Mesenchymal stem cell (in vitro differentiated cells and primary cell): ENCODE data around the gene ROPN1L.
"Not testable (repeated sequence)": the region's sequence is repeated elsewhere in the genome, so short reads cannot be mapped to it uniquely, and the experiment has no call there.

ENCODE experiments used
- DNase-seq: peaks from one replicate; pipeline ENCODE4 v3.0.0-alpha.2; 2013
- H2AFZ ChIP-seq: one replicate; pipeline ENCODE4 v1.6.1; 2013; ENCODE audit warnings: low read depth, mild to moderate bottlenecking, control low read depth, inconsistent platforms, low read length, moderate library complexity
- H2AK5ac ChIP-seq: 2 replicates; pipeline ENCODE4 v1.6.1; 2013; ENCODE audit warnings: low read length, moderate library complexity, mild to moderate bottlenecking, inconsistent platforms; ENCODE audit not compliant: severe bottlenecking
- H2BK120ac ChIP-seq: one replicate; pipeline ENCODE4 v1.6.1; 2013; ENCODE audit warnings: low read depth, mild to moderate bottlenecking, inconsistent platforms, low read length, moderate library complexity
- H2BK12ac ChIP-seq, 2 experiments: one replicate each; pipeline ENCODE4 v1.6.1; 2013; ENCODE audit warnings: inconsistent platforms in 2 of 2, low read length in 2 of 2, mild to moderate bottlenecking in 2 of 2, moderate library complexity in 2 of 2, control low read depth in 1 of 2
- H2BK15ac ChIP-seq: one replicate; pipeline ENCODE4 v1.6.1; 2013; ENCODE audit warnings: mild to moderate bottlenecking, low read depth, inconsistent platforms; ENCODE audit not compliant: poor library complexity, severe bottlenecking
- H2BK5ac ChIP-seq: 2 replicates; pipeline ENCODE4 v1.6.1; 2013; ENCODE audit warnings: low read depth, mild to moderate bottlenecking, low read length, control low read depth, inconsistent platforms; ENCODE audit not compliant: poor library complexity, severe bottlenecking
- H3K14ac ChIP-seq, 2 experiments: one replicate each; pipeline ENCODE4 v1.6.1; 2013; ENCODE audit warnings: inconsistent platforms in 2 of 2, low read length in 2 of 2, control low read depth in 1 of 2, mild to moderate bottlenecking in 1 of 2, moderate library complexity in 1 of 2
- H3K18ac ChIP-seq, 2 experiments: one replicate each; pipeline ENCODE4 v1.6.1; 2013; ENCODE audit warnings: inconsistent platforms in 2 of 2, low read length in 2 of 2, control low read depth in 1 of 2, low read depth in 1 of 2, mild to moderate bottlenecking in 1 of 2
- H3K23ac ChIP-seq, 2 experiments: one replicate each; pipeline ENCODE4 v1.6.1; 2013; ENCODE audit warnings: inconsistent platforms in 2 of 2, low read length in 2 of 2, mild to moderate bottlenecking in 2 of 2, moderate library complexity in 2 of 2, control low read depth in 1 of 2
- H3K27ac ChIP-seq: 2 replicates; pipeline ENCODE4 v1.5.1; 2013; ENCODE audit warnings: mild to moderate bottlenecking, moderate library complexity, low read length, control low read depth, inconsistent platforms; ENCODE audit not compliant: poor library complexity, severe bottlenecking
- H3K27me3 ChIP-seq, 2 experiments: 2 replicates each; pipeline versions ENCODE4 v1.6.1 to v1.7.0; 2013; ENCODE audit warnings: low read length in 2 of 2, mild to moderate bottlenecking in 2 of 2, moderate library complexity in 2 of 2, control low read depth in 1 of 2, inconsistent platforms in 1 of 2; ENCODE audit not compliant: control insufficient read depth in 1 of 2, insufficient read depth in 1 of 2
- H3K36me3 ChIP-seq, 2 experiments: 2 replicates each; pipeline versions ENCODE4 v1.6.1 to v1.7.0; 2013; ENCODE audit warnings: low read length in 2 of 2, control low read depth in 1 of 2, inconsistent platforms in 1 of 2, low read depth in 1 of 2, mild to moderate bottlenecking in 1 of 2; ENCODE audit not compliant: insufficient read depth in 2 of 2, control insufficient read depth in 1 of 2
- H3K4ac ChIP-seq, 2 experiments: one replicate each; pipeline ENCODE4 v1.6.1; 2013; ENCODE audit warnings: inconsistent platforms in 2 of 2, low read length in 2 of 2, mild to moderate bottlenecking in 2 of 2, moderate library complexity in 2 of 2, control low read depth in 1 of 2, low read depth in 1 of 2
- H3K4me1 ChIP-seq: 2 replicates; pipeline ENCODE4 v1.6.1; 2013; ENCODE audit warnings: low read depth, low read length, control low read depth; ENCODE audit not compliant: control insufficient read depth, insufficient read depth
- H3K4me2 ChIP-seq: 2 replicates; pipeline ENCODE4 v1.6.1; 2013; ENCODE audit warnings: low read length, mild to moderate bottlenecking, inconsistent platforms; ENCODE audit not compliant: poor library complexity, severe bottlenecking
- H3K4me3 ChIP-seq, 2 experiments: 2 replicates each; pipeline versions ENCODE4 v1.5.1 to v1.7.0; 2013; ENCODE audit warnings: low read length in 2 of 2, mild to moderate bottlenecking in 2 of 2, control low read depth in 1 of 2, low read depth in 1 of 2; ENCODE audit not compliant: insufficient read depth in 1 of 2
- H3K79me1 ChIP-seq: replicated peaks from 2 replicates; pipeline ENCODE4 v1.6.1; 2013; ENCODE audit warnings: mild to moderate bottlenecking, control low read depth, low read length, inconsistent platforms; ENCODE audit not compliant: poor library complexity, severe bottlenecking
- H3K9ac ChIP-seq: 2 replicates; pipeline ENCODE4 v1.7.0; 2013; ENCODE audit warnings: mild to moderate bottlenecking, low read length, moderate library complexity
- H3K9me3 ChIP-seq: 2 replicates; pipeline ENCODE4 v1.7.0; 2013; ENCODE audit warnings: mild to moderate bottlenecking, low read length; ENCODE audit not compliant: control insufficient read depth
- H4K8ac ChIP-seq: one replicate; pipeline ENCODE4 v1.6.1; 2013; ENCODE audit warnings: inconsistent platforms, mild to moderate bottlenecking, low read length, moderate library complexity
- H4K91ac ChIP-seq: one replicate; pipeline ENCODE4 v1.6.1; 2013; ENCODE audit warnings: mild to moderate bottlenecking, low read length, inconsistent platforms
- WGBS: methylation state at CpG from one replicate; pipeline ENCODE4 v1.1.7; 2013; ENCODE audit warnings: mixed read lengths; 5-methylcytosine and 5-hydroxymethylcytosine counted together

Gene ROPN1L

GRCh38 chr5:10491673-10492026 lies 50.0 kb downstream of the ROPN1L start:
- 95% methylated on average over 9 of the region's 9 CpGs for WGBS
- H3K23ac ChIP-seq, result no peak overlapping the region
- H3K79me1 ChIP-seq, result no peaks in the 10 kb centered on the region
- no peak overlapping the region for H3K27ac ChIP-seq
- no peak overlapping the region for H2AFZ ChIP-seq
- H3K14ac ChIP-seq, result no peak overlapping the region
- no peak overlapping the region for H2BK12ac ChIP-seq
- no peak overlapping the region for H3K9ac ChIP-seq
- H3K4me2 ChIP-seq, result no peak overlapping the region
- H3K4me3 ChIP-seq, result no peak overlapping the region
- no peak overlapping the region for H2BK15ac ChIP-seq
- H3K4ac ChIP-seq, result no peak overlapping the region
- H4K91ac ChIP-seq, result no peak overlapping the region
- H3K18ac ChIP-seq, result no peak overlapping the region
- no peaks in the 10 kb centered on the region for H3K36me3 ChIP-seq
- peaks cover 0 to 10% of the 10 kb centered on the region in 2 experiments for H3K27me3 ChIP-seq
- no peaks in the 10 kb centered on the region for H3K4me1 ChIP-seq
- no peak overlapping the region for H2BK5ac ChIP-seq
- no peak for DNase-seq
- H3K9me3 ChIP-seq, result no peaks in the 10 kb centered on the region
- H2AK5ac ChIP-seq, result no peak overlapping the region
- no peak overlapping the region for H4K8ac ChIP-seq
- H2BK120ac ChIP-seq, result no peak overlapping the region

GRCh38 chr5:10493884-10494283 lies 52.2 kb downstream of the ROPN1L start:
- Histone ChIP-seq H3K4me2 (no peak overlapping the region), H2BK120ac (no peak overlapping the region), H2AK5ac (no peak overlapping the region), H3K14ac (no peak overlapping the region), H2BK5ac (no peak overlapping the region), H3K4me1 (no peaks in the 10 kb centered on the region), H3K4me3 (no peak overlapping the region), H3K4ac (no peak overlapping the region), H2BK15ac (no peak overlapping the region), H2AFZ (no peak overlapping the region), H3K18ac (no peak overlapping the region), H3K36me3 (no peaks in the 10 kb centered on the region), H4K8ac (no peak overlapping the region), H4K91ac (no peak overlapping the region), H3K9me3 (no peaks in the 10 kb centered on the region), H3K79me1 (no peaks in the 10 kb centered on the region), H3K27me3 (peaks cover 0 to 10% of the 10 kb centered on the region in 2 experiments), H3K9ac (no peak overlapping the region), H3K27ac (no peak overlapping the region), H2BK12ac (no peak overlapping the region), H3K23ac (no peak overlapping the region)
- 87% methylated on average over 4 of the region's 4 CpGs for WGBS
- DNase-seq, result no peak

GRCh38 chr5:10494497-10494896 lies 52.8 kb downstream of the ROPN1L start:
- H3K79me1 ChIP-seq, H4K8ac ChIP-seq, H3K9ac ChIP-seq, H3K4me1 ChIP-seq, H3K14ac ChIP-seq, DNase-seq, H2BK15ac ChIP-seq, H3K27ac ChIP-seq, H3K27me3 ChIP-seq, H3K4me2 ChIP-seq, H2AFZ ChIP-seq, H2BK12ac ChIP-seq, H4K91ac ChIP-seq, H2BK5ac ChIP-seq, H2AK5ac ChIP-seq, H3K4me3 ChIP-seq, H3K23ac ChIP-seq, H2BK120ac ChIP-seq, H3K36me3 ChIP-seq, H3K9me3 ChIP-seq, H3K18ac ChIP-seq, H3K4ac ChIP-seq: not testable (repeated sequence)
- whole genome bisulfite sequencing, result 81% methylated on average over 6 of the region's 6 CpGs

GRCh38 chr5:10497554-10497953 lies 55.9 kb downstream of the ROPN1L start:
- no peaks in the 10 kb centered on the region for H3K36me3 ChIP-seq
- H2AK5ac ChIP-seq, result no peak overlapping the region
- no peak overlapping the region for H3K4me3 ChIP-seq
- H2AFZ ChIP-seq, result no peak overlapping the region
- WGBS, result 96% methylated on average over 2 of the region's 5 CpGs
- H3K79me1 ChIP-seq, result no peaks in the 10 kb centered on the region
- no peak for DNase-seq
- H3K9ac ChIP-seq, result no peak overlapping the region
- H2BK15ac ChIP-seq, result no peak overlapping the region
- no peak overlapping the region for H3K4me2 ChIP-seq
- H3K4ac ChIP-seq, result no peak overlapping the region
- no peaks in the 10 kb centered on the region for H3K9me3 ChIP-seq
- H3K23ac ChIP-seq, result no peak overlapping the region
- H2BK120ac ChIP-seq, result no peak overlapping the region
- no peak overlapping the region for H2BK5ac ChIP-seq
- H3K4me1 ChIP-seq, result peaks cover 7% of the 10 kb centered on the region
- no peak overlapping the region for H3K14ac ChIP-seq
- H3K27ac ChIP-seq, result no peak overlapping the region
- no peak overlapping the region for H3K18ac ChIP-seq
- no peak overlapping the region for H4K91ac ChIP-seq
- H2BK12ac ChIP-seq, result no peak overlapping the region
- no peaks in the 10 kb centered on the region for H3K27me3 ChIP-seq
- no peak overlapping the region for H4K8ac ChIP-seq
